H1 (cell line): ENCODE results near the gene RNF215. TPM values are rescaled to one million over a fixed set of nuclear protein-coding genes. Genes with fewer than 3 reads are reported as not detected.

ENCODE experiments used
- ASH2L ChIP-seq: fragments of 200-600, 300-600 bp; sonication (generic); IDR thresholded peaks from one replicate; pipeline ENCODE4 v1.7.1; 2017; ENCODE audit warnings: low read length
- BCL11A ChIP-seq, 2 experiments: IDR thresholded peaks; one replicate each; pipeline ENCODE4 v1.6.1; 2011; ENCODE audit warnings: low read depth in 2 of 2, low read length in 2 of 2, mild to moderate bottlenecking in 2 of 2
- CREB1 ChIP-seq: IDR thresholded peaks from 2 replicates; pipeline ENCODE4 v1.6.1; 2012; ENCODE audit warnings: inconsistent platforms
- HDAC6 ChIP-seq: IDR thresholded peaks from one replicate; pipeline ENCODE4 v1.7.1; 2012; ENCODE audit warnings: low read depth, mild to moderate bottlenecking, inconsistent platforms, low read length, moderate library complexity
- KDM1A ChIP-seq: fragments of 200-600, 300-600 bp; sonication (generic); IDR thresholded peaks from 2 replicates; pipeline ENCODE4 v1.7.1; 2016; ENCODE audit warnings: mild to moderate bottlenecking, low read length, borderline replicate concordance
- NRF1 ChIP-seq: IDR thresholded peaks from 2 replicates; pipeline ENCODE4 v1.6.1; 2011; ENCODE audit warnings: mild to moderate bottlenecking, low read depth, low read length, improper control_type of control experiment
- PHF8 ChIP-seq: fragments of 200-600 bp; sonication (generic); conservative IDR thresholded peaks from 2 replicates; pipeline ENCODE4 v1.7.1; 2012; ENCODE audit warnings: low read depth, mild to moderate bottlenecking, inconsistent platforms, low read length, moderate library complexity
- POLR2A ChIP-seq, 2 experiments: IDR thresholded peaks; 1 replicate in 1 of 2; 2 replicates in 1 of 2; pipeline ENCODE4 v1.6.1; 2011; ENCODE audit warnings: low read depth in 2 of 2, low read length in 2 of 2, mild to moderate bottlenecking in 2 of 2; ENCODE audit errors: control extremely low read depth in 1 of 2
- POLR2AphosphoS5 ChIP-seq: IDR thresholded peaks from 2 replicates; pipeline ENCODE4 v1.6.1; 2011; ENCODE audit warnings: low read depth, low read length
- RAD21 ChIP-seq, 2 experiments: IDR thresholded peaks in 1 of 2; conservative IDR thresholded peaks in 1 of 2; 2 replicates each; pipeline ENCODE4 v1.6.1; 2011; ENCODE audit warnings: low read depth in 2 of 2, low read length in 2 of 2, improper control_type of control experiment in 1 of 2, inconsistent platforms in 1 of 2, mild to moderate bottlenecking in 1 of 2, moderate library complexity in 1 of 2
- RNF2 ChIP-seq: fragments of 200-900, 300-1000 bp; sonication (generic); IDR thresholded peaks from 2 replicates; pipeline ENCODE4 v1.7.1; 2016; ENCODE audit warnings: borderline replicate concordance, low read depth, mild to moderate bottlenecking, antibody characterized with exemption, low read length; ENCODE audit not compliant: poor library complexity, severe bottlenecking; ENCODE audit errors: missing control alignments
- RXRA ChIP-seq: IDR thresholded peaks from 2 replicates; pipeline ENCODE4 v1.6.1; 2011; ENCODE audit warnings: low read depth, mild to moderate bottlenecking, low read length, moderate library complexity; ENCODE audit not compliant: insufficient read depth
- SIN3A ChIP-seq, 2 experiments: IDR thresholded peaks in 1 of 2; conservative IDR thresholded peaks in 1 of 2; 2 replicates each; pipeline ENCODE4 v1.6.1; 2011 to 2012; ENCODE audit warnings: low read length in 2 of 2, improper control_type of control experiment in 1 of 2, low read depth in 1 of 2, mild to moderate bottlenecking in 1 of 2
- SIRT6 ChIP-seq: IDR thresholded peaks from one replicate; pipeline ENCODE4 v1.7.1; 2012; ENCODE audit warnings: low read length, inconsistent platforms
- SP4 ChIP-seq: IDR thresholded peaks from 2 replicates; pipeline ENCODE4 v1.6.1; 2012; ENCODE audit warnings: low read length, inconsistent platforms
- SUZ12 ChIP-seq: fragments of 200-600 bp; sonication (generic); IDR thresholded peaks from 2 replicates; pipeline ENCODE4 v1.6.1; 2012; ENCODE audit warnings: mild to moderate bottlenecking, inconsistent platforms, low read length, moderate library complexity, mixed read lengths
- TAF1 ChIP-seq: IDR thresholded peaks from 2 replicates; pipeline ENCODE4 v1.6.1; 2011; ENCODE audit warnings: mild to moderate bottlenecking, low read depth, low read length
- TBP ChIP-seq: IDR thresholded peaks from 2 replicates; pipeline ENCODE4 v1.6.1; 2011; ENCODE audit warnings: low read depth, low read length, improper control_type of control experiment
- USF2 ChIP-seq: IDR thresholded peaks from 2 replicates; pipeline ENCODE4 v1.6.1; 2011; ENCODE audit warnings: low read length, improper control_type of control experiment
- polyA plus RNA-seq, 7 experiments: library from polyadenylated mRNA; depleted of rRNA in 3 of 7; stranded (reverse) in 5 of 7; unstranded in 2 of 7; fragments of >200 nt in 5 of 7; fragments of 200-250 nt in 2 of 7; gene quantifications; 1 replicate in 5 of 7; 2 replicates in 1 of 7; 4 replicates in 1 of 7; pipeline versions ENCODE4 v1.2.1 to v1.2.3, GENCODE V29; 2011 to 2013; ENCODE audit warnings: missing spikeins in 2 of 7, mixed read lengths in 2 of 7
- total RNA-seq: library from RNA; stranded (reverse); fragmentation: NEBNext Ultra II Directional; extraction: Animal tissue kit (Norgen Biotek cat#: 25700); gene quantifications from 2 replicates; pipeline ENCODE4 v1.2.1, GENCODE V29; 2021
- TF ChIP-seq, protein P1 (sequence below): IDR thresholded peaks from 2 replicates; pipeline ENCODE4 v1.6.1; 2011; ENCODE audit warnings: low read depth, mild to moderate bottlenecking, low read length; ENCODE audit not compliant: insufficient read depth

The RNF215 gene
- total and polyA plus RNA-seq, 2 of the 8 experiments (the other 6 are each of a cell fraction or from before 2014, with no cell fraction given) = 13.1 to 19.0 TPM

DNA sequence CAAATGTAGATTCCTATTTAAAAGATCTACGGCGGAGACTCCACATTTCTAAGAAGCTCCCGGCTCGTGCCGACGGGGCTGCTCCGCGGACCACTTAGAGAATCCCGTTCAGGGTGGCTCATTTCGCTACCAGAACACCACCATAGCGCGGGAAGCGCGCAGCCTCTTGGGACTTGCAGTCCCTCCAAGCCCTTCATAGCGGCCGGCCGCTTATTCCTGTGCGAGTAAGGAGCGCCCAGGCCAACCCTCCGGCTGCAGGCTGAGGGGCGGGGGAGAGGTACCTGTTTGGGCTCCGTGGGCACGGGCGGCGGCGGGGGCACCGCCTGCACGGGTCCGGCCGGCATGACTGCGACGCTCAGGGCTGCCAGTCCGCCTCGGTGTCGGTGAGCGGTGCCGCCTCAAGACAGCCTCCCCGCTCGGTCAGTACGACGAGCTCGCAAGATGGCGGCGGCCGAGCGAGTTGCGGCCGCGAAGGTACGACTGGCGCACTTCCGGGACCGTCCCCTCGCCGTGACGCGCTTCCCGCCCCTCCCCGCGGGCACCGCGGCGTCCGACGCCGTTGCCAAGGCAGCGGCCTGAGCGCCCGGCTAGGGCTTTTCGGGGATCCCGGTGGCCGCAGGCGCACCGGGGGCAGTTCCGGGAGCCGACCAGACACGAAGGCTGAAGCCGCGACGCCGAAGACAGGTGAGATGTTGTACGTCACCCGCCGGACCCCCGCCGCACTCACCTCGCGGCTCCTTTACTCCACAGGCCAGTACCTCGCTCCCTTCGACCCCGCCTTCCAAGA lies 30.6 kb downstream of the RNF215 start, which contains the start of the genes CCDC157 and SF3A1 (continued):
- TF ChIP-seq USF2 (no peak), POLR2AphosphoS5 (peak; percentile 98), POLR2A (IDR thresholded peaks at IDR 0.05; ENCODE audit: control extremely low read depth in 1 of 2, low read depth in 2 of 2, low read length in 2 of 2) (peak; percentile 87 to 98), CREB1 (peak; percentile 97), SIN3A (conservative IDR thresholded peaks at IDR 0.05 in 1 of 2, IDR thresholded peaks at IDR 0.05 in 1 of 2; ENCODE audit: low read depth in 1 of 2, low read length in 2 of 2) (peak; percentile 93 to 99; a peak in 3 of 4 replicates), SIRT6 (no peak), ASH2L (peak; percentile 90), SUZ12 (no peak), KDM1A (no peak), PHF8 (peak; percentile 100), TBP (peak; percentile 69), NRF1 (no peak), RNF2 (no peak), RAD21 (IDR thresholded peaks at IDR 0.05 in 1 of 2, conservative IDR thresholded peaks at IDR 0.05 in 1 of 2; ENCODE audit: low read depth in 2 of 2, low read length in 2 of 2) (no peak), BCL11A (IDR thresholded peaks at IDR 0.05; ENCODE audit: low read depth in 2 of 2, low read length in 2 of 2) (no peak), HDAC6 (no peak), TAF1 (peak; percentile 89), SP4 (no peak), RXRA (no peak)
- TF ChIP-seq, protein P1, sequence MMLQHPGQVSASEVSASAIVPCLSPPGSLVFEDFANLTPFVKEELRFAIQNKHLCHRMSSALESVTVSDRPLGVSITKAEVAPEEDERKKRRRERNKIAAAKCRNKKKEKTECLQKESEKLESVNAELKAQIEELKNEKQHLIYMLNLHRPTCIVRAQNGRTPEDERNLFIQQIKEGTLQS = peak; percentile 68; the same call in 1 of the 2 replicates
- TF ChIP-seq, all 59 proteins: peak for 24
